ENCODE results near the gene SLC25A23. TPM values are rescaled to one million over a fixed set of nuclear protein-coding genes. Genes with fewer than 3 reads are reported as not detected.

SLC25A23 gene
- total and polyA plus RNA-seq, 2 of the 8 experiments (the other 6 are each of a cell fraction or from before 2014, with no cell fraction given), result 18.0 to 48.1 TPM

DNA sequence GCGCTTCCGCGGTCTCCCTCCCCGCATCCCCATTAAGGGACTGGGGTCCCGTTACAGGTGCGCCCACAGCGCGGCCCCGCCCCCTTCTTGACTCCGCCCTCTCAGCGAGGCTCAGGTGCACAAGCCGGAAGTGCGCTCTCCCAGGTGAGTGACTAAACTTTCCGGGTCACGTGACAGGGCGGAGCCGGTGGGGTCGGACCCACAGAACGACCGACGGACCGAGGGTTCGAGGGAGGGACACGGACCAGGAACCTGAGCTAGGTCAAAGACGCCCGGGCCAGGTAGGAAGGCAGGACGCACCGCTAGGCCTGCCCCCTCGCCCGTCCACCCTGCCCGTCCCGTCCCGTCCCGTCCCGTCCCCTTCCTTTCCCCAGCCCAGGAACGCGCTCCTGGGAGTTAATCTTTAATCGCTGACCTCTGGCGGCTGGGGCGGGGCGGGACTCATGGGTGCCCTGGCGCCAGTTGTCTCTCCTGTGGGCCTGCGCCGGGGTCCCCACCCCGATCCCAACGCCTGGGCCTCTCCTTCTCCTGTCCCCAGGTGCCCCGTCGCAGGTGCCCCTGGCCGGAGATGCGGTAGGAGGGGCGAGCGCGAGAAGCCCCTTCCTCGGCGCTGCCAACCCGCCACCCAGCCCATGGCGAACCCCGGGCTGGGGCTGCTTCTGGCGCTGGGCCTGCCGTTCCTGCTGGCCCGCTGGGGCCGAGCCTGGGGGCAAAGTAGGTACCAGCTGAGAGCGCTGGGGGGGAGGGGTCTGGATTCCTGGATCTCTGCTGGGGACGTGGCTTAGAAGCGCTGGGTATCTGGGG lies 4.7 kb upstream of the SLC25A23 start, which contains the start of gene CRB3 (continued):
- TF ChIP-seq EZH2 (IDR thresholded peaks at IDR 0.05; ENCODE audit: low read depth, low read length, severe bottlenecking) (no peak), JUND (IDR thresholded peaks at IDR 0.05; ENCODE audit: low read length) (no peak), TBP (IDR thresholded peaks at IDR 0.05; ENCODE audit: low read depth, low read length) (peak; percentile 30; the same call in 1 of the 2 replicates), POLR2AphosphoS5 (IDR thresholded peaks at IDR 0.05; ENCODE audit: low read depth, low read length) (peak; percentile 63), SP2 (IDR thresholded peaks at IDR 0.05; ENCODE audit: low read length) (no peak), CEBPB (IDR thresholded peaks at IDR 0.05; ENCODE audit: low read depth, low read length) (no peak), CBX8 (IDR thresholded peaks at IDR 0.05; ENCODE audit: borderline replicate concordance, low read depth, low read length) (no peak), BACH1 (IDR thresholded peaks at IDR 0.05; ENCODE audit: low read length) (no peak), SUZ12 (IDR thresholded peaks at IDR 0.05; ENCODE audit: low read length) (no peak), SIRT6 (IDR thresholded peaks at IDR 0.05; ENCODE audit: low read length) (no peak), CREB1 (IDR thresholded peaks at IDR 0.05) (peak; percentile 58), GTF2F1 (IDR thresholded peaks at IDR 0.05; ENCODE audit: borderline replicate concordance, low read depth, low read length) (peak; percentile 89; the same call in 1 of the 2 replicates), PHF8 (conservative IDR thresholded peaks at IDR 0.05; ENCODE audit: low read depth, low read length) (peak; percentile 79)
- TF ChIP-seq, protein P1, sequence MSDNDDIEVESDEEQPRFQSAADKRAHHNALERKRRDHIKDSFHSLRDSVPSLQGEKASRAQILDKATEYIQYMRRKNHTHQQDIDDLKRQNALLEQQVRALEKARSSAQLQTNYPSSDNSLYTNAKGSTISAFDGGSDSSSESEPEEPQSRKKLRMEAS (IDR thresholded peaks at IDR 0.05), result 0 out of 2 replicates have a peak, but pooled peaks have one; percentile 52
- TF ChIP-seq, protein P2, sequence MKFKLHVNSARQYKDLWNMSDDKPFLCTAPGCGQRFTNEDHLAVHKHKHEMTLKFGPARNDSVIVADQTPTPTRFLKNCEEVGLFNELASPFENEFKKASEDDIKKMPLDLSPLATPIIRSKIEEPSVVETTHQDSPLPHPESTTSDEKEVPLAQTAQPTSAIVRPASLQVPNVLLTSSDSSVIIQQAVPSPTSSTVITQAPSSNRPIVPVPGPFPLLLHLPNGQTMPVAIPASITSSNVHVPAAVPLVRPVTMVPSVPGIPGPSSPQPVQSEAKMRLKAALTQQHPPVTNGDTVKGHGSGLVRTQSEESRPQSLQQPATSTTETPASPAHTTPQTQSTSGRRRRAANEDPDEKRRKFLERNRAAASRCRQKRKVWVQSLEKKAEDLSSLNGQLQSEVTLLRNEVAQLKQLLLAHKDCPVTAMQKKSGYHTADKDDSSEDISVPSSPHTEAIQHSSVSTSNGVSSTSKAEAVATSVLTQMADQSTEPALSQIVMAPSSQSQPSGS (IDR thresholded peaks at IDR 0.05; ENCODE audit: low read length), result no peak
